Stimulated activated CD8-positive, alpha-beta memory T cell treated with anti-CD3 and anti-CD28 coated beads, Interleukin-15, amount 100 ng/mL, for 24 hours (primary cell): ENCODE results near the gene KCNAB1.
"Not testable (repeated sequence)": the region's sequence is repeated elsewhere in the genome, so short reads cannot be mapped to it uniquely, and the experiment has no call there.

Experiments
- DNase-seq: peaks from one replicate; pipeline ENCODE4 v3.0.0-alpha.2; 2020; ENCODE audit warnings: low read depth

The KCNAB1 gene

GRCh38 chr3:156120528-156121251 lies at the start of gene KCNAB1:
TSS of gene KCNAB1 (plus strand) at chr3:156120578.
- no peak for DNase-seq

GRCh38 chr3:156071031-156071430 lies 49.3 kb upstream of the KCNAB1 start:
- DNase-seq = no peak

DNA sequence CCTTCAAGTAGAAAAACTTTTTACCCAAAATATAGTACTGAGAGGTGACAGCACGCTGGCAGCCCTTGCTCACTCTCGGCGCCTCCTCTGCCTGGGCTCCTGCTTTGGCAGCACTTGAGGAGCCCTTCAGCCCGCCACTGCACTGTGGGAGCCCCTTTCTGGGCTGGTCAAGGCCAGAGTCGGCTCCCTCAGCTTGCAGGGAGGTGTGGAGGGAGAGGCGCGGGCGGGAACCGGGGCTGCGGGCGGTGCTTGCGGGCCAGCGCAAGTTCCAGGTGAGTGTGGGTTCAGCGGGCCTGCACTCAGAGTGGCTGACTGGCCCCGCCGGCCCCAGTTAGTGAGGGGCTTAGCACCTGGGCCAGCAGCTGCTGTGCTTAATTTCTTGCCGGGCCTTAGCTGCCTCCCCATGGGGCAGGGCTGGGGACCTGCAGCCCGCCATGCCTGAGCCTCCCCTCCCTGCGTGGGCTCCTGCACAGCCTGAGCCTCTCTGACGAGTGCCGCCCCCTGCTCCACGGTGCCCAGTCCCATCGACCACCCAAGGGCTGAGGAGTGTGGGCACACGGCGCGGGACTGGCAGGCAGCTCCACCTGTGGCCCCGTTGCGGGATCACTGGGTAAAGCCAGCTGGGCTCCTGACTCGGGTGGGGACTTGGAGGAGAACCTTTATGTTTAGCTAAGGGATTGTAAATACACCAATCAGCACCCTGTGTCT lies 47.3 kb upstream of the KCNAB1 start:
- DNase-seq = not testable (repeated sequence)

- no peak for DNase-seq
Observed at GRCh38 chr3:156090126-156090525, 30.3 kb upstream of the KCNAB1 start.

- DNase-seq = no peak
Observed at GRCh38 chr3:156093964-156094363, 26.4 kb upstream of the KCNAB1 start.

- no peak for DNase-seq
Observed at GRCh38 chr3:156094391-156094790, 26.0 kb upstream of the KCNAB1 start.

- not testable (repeated sequence) for DNase-seq
Observed at GRCh38 chr3:156095652-156096051, 24.7 kb upstream of the KCNAB1 start.

- no peak for DNase-seq
Observed at GRCh38 chr3:156098437-156099035, 21.8 kb upstream of the KCNAB1 start.

GRCh38 chr3:156099348-156099747 lies 21.0 kb upstream of the KCNAB1 start:
- DNase-seq = not testable (repeated sequence)

GRCh38 chr3:156099984-156100383 lies 20.4 kb upstream of the KCNAB1 start:
- not testable (repeated sequence) for DNase-seq

- no peak for DNase-seq
Observed at GRCh38 chr3:156102267-156102931, 18.0 kb upstream of the KCNAB1 start.

DNA sequence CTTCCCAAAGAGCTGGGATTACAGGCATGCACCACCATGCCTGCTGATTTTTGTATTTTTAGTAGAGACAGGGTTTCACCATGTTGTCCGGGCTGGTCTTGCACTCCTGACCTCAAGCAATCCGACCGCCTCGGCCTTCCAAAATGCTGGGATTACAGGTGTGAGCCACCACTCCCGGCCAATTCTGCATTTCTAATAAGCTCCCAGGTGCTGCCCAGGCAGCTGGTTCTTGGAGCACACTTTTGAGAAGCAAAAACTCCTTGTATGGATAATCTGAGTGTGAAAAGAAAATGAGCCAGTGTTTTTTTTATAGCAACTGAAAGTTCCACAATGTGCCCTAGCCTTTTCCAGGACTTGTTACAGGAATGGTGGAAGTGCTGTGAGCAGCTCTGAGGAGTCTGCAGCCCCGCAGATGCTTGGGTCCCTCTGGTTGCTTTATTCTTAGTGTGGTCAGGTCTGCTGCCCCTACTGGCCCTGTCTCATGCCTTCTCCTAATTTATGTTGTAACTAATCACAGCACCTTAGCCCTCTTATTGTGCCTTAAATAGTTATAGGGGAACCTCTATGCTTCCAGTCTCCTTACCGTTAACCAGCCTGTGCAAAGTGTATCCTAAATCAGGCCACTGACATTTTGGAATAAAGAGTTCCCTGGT lies 13.5 kb upstream of the KCNAB1 start:
- DNase-seq = no peak

DNA sequence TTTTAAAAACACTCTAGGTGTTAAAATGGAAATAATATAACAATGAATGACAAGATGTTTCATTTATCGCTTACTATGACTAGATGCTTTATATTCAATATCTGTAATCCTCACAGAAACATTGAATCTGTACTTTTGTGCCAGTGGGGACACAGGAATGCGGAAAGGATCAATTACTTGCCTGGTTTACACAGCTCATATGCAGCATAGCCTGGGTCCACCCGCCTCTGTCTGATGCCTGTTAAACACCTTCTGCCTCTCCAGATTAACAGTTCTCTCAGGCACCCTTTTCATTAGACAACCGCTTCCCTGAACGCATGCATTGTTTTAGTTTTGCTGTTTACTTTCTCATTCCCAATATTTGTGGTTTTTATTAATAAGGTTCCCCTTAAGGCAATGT lies 12.9 kb upstream of the KCNAB1 start:
- DNase-seq = no peak

GRCh38 chr3:156108616-156109015 lies 11.8 kb upstream of the KCNAB1 start:
- no peak for DNase-seq

DNA sequence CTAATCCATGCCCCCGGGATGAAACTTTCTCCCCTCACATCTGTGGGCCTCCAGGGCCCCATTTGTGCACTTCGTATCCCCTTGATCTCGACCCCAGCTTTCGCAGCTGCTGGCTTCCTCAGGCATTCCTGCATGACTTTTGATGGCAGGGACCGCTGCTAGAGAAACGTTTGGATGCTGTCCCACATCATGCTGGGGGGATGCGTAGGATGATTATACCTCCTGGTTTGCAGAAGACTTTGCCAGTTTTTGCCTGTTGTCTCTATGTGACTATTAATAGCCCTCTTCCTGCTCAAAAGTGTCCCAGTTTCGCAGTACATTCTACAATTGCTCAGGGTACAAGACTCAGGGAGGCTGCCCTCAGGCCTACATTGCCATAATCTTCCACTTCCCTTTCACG lies 10.4 kb upstream of the KCNAB1 start:
- DNase-seq = no peak

DNA sequence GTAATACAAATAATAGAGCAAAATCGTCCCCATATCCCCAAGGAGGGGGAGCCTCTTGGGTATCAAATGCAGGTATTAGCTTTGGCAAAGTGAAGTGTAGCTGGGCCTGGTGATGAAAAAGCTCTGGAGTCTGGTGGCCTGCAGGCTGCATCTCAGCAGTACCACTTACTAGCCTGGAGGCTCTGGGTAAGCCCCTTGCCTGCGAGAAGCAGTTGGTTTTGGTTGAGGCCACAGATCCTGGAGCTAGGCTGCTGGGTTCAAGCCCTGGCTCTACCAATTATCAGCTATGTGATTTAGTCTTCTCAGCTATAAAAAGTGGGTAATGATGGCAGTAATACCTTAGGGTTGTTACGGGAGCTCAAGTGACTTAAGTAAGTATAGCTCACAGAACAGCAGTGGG lies 6.1 kb downstream of the KCNAB1 start:
- DNase-seq = no peak

DNA sequence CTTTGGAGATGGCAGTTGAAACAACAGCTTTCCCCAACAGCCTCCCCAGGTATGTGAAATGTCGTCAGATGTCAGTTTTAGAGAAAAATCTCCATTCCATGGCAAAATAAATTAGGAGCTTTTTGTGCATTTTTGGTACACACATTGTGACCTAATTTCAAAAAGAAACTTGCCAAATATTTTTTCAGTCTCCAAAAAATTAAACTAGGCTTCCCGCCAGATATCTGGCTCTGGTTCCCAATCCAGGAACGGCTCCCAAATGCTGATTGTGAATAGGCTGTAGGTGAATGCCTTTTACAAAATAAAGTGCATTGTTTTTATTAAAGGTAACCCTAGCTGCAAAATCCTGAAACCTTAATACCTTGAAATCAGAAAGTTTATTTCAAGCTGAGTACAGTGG lies 10.9 kb downstream of the KCNAB1 start:
- DNase-seq = no peak

- no peak for DNase-seq
Observed at GRCh38 chr3:156131799-156132198, 11.4 kb downstream of the KCNAB1 start.

GRCh38 chr3:156132313-156132712 lies 11.9 kb downstream of the KCNAB1 start:
- DNase-seq = no peak

DNA sequence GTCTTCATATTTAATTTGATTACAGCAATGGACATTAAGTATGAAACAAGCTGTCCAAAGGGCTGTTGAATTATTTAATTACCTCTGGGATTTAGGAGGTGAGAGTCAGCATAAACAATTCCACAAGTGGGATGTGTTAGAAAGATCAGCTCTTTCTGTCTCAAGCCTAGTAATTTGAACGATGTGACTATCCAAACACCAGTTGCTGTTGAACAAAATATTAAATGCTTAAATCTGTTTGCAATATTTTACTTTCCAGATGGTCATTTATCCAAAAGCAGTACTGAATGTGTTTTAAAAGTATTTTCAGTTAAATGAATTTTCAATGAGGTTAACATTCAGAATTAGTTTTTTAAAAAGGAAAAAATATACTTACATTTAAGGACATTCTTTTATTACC lies 12.7 kb downstream of the KCNAB1 start:
- DNase-seq = no peak

DNA sequence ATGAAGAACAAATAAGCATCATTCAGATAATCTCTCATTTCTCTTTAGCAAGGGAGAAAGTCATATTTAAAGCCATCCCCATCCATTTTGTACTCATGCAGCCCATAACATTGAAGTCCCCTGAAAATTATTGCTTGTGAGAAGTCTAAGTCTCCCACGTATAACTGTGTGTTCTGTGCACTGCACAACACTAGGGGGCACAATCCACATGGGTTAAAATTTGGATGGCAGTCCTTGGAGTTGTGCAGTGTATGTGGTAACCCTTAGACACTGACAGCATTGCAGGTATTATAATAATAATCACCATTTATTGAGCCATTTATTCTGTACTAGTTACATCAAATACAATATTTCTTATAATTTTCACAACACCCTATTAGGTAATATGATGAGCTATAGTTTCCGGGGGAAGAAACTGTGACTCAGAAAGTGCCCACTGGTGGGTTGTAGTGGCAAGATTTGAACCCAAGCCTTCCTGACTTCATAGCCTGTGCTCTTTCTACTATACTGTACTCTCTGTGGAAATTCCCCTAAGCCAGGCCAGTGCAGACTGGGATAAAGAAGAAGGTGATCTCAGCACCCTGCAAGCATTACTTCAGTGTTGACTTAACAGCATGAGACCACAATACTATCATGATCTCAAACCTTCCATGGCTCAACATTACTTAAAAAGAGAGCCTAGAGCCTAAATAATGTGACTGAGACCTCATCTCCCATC lies 15.7 kb downstream of the KCNAB1 start:
- no peak for DNase-seq

GRCh38 chr3:156137397-156137796 lies 17.0 kb downstream of the KCNAB1 start:
- not testable (repeated sequence) for DNase-seq
